NCI-H2171 (cell line): Measurements from ENCODE around the gene IGF2BP3.
"Not testable (repeated sequence)": the region's sequence is repeated elsewhere in the genome, so short reads cannot be mapped to it uniquely, and the experiment has no call there.

Experiments used
- DNase-seq: peaks from one replicate; lab custom pipeline; 2025; lab: John Stamatoyannopoulos, UW

The IGF2BP3 gene

DNA sequence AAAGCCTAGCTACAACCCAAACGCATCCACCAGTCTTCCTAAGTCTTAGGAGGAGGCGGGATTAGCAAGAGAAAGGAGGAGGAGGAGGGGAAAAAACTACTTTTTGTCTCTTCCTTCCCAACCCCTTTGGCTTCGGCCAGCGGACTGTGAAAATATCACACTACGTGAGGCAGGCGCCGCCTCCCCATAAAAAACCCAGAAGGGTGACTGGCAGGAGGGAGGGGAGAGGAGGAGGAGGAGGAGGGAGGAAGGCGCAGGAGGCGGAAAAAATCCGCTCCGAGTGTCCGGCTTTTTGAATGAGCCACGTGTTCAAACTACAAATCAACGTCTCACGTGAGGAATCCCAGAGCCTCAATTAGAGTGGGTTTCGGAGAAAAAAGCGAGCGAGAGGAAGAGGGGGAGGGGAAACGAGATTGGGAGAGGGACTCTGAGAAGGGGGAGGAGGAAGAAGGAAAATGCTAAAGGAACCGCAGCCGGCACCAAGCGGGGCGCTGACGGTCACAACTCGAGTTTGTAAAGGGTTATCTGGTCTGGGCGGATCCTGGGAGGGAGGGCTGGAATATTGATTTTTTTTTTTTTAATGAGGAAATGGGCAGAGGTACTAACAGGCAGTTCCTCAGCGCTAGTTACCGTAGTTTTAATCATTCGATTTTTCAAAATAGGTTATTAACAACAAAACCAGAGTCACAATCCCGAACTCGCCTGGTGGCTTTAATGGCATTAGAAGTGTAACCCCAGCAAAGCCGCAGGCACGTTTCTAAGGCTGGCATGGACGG is at the start of gene IGF2BP3:
IGF2BP3 (minus strand) TSS at position 162 of the 776 bp plus-strand sequence. CDS start 381 bp downstream, outside the sequence.
- peak; percentile 71 for DNase-seq

DNA sequence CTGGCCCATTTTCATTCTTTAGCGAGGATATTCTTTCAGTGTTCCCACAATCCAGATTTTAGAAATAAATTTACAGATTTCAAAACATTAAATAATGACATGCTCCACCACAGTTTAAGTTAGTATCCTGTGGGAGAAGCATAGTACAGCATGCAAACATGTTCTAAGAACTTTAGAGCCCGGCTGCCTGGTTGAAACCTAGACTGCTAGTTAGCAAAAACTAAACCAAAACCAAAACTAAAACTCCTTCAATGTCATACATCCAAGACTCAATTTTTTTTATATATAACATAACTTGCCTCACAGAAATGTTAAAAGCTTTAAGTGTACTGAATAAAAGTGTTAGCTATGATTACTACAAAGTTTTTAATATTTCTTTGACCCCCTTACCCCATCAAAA is 44.5 kb upstream of the IGF2BP3 start:
- DNase-seq: no peak

DNA sequence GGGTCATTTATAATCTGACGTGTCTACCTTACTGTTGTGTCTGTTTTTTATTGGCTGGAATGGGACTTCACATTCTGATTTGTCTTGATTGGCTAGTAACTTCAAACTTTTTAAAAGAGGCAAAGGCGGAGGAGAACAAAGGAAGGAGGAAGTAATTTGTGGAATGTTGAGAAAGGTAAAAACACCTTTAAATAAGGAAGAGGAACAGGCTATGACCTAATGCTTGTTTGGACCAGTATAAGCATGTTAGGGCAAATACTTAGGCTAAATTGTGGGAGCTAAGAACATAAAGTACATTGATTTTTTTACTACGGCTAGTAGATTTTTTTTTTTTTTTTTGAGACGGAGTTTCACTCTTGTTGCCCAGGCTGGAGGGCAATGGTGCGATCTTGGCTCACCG is 43.5 kb upstream of the IGF2BP3 start:
- DNase-seq: not testable (repeated sequence)

DNA sequence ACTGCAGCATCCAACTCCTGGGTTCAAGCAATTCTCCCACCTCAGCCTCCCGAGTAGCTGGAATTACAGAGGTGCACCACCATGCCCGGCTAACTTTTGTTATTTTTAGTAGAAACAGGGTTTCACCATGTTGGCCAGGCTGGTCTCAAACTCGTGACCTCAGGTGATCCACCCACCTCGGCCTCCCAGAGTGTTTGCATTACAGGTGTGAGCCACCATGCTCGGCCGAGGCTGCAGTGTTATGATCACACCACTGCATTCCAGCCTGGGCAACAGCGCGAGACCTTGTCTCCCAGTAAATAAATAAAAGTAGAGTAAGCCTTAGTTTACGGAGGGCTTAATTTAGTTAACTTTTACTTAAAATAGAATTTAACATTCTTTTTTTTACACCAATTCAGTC is 23.7 kb upstream of the IGF2BP3 start:
- DNase-seq: no peak

DNA sequence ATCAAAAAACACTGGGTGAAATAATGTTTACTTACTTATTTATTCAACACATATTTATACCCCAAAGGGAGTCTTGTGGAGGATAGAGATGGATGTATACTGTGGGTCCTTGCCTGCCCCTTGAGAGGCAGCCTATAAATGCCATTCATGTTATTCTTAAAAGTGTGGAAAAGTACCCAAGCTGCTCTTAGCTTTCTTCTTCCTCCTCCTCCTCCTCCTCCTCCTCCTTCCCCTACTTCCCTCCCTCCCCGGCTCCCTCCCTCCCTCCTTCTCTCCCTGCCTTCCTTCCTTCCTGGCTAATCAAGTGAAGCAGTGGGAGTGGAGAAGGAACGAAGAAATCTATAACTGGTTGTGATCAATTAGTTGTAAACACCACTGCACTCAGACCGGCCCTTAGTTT is 21.2 kb upstream of the IGF2BP3 start:
- DNase-seq: no peak

DNA sequence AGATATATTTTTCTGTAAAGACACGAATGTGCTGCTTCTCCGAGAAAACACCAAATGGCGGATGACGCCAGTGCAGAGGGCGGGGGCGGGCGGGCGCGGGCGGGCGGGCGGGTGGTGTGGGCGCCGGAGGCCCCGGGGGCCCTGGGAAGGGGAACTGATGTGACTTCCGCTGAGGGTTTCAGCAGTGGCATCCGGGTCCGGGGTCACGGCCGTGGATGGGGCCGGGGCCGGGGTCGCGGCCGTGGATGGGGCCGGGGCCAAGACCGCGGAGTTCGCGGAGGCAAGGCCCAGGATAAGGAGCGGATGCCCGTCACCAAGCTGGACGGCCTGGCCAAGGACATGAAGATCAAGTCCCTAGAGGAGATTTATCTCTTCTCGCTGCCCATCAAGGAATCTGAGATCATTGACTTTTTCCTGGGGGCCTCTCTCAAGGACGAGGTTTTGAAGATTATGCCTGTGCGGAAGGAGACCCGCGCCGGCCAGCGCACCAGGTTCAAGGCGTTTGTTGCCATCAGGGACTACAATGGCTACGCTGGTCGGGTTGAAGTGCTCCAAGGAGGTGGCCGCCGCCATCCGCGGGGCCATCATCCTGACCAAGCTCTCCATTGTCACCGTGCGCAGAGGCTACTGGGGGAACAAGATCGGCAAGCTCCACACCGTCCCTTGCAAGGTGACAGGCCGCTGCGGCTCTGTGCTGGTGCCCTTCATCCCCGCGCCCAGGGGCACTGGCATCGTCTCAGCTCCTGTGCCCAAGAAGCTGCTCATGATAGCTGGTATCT is 20.3 kb upstream of the IGF2BP3 start:
- DNase-seq: peak; percentile 23

DNA sequence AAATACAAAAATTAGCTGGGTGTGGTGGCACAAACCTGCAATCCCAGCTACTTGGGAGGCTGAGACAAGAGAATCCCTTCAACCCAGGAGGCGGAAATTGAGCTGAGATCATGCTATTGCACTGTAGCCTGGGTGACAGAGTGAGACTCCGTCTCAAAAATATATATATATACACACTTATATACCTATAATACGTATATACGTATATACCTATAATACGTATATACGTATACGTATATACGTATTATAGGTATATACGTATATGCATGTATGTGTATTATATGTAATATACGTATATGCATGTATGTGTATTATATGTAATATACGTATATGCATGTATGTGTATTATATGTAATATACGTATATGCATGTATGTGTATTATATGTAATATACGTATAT is 18.4 kb upstream of the IGF2BP3 start:
- not testable (repeated sequence) for DNase-seq

DNA sequence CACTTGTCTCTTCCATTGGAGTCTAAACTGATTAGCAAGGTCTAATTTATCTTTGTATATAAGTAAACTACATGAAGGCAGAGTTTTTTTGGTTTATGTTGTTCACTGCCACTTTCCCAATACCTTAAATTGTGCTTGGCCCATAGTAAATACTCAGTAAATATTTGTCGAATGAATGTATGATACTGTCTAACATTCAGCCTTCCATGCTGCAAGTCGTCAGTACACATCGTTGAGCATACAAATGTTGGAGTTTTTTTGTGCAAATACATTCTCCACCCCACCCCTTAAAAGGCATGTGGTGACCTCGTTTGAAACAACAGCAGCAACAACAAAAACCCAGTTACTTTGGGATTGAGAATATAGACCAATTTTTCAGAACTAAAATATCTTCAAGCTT is 17.4 kb upstream of the IGF2BP3 start:
- no peak for DNase-seq

DNA sequence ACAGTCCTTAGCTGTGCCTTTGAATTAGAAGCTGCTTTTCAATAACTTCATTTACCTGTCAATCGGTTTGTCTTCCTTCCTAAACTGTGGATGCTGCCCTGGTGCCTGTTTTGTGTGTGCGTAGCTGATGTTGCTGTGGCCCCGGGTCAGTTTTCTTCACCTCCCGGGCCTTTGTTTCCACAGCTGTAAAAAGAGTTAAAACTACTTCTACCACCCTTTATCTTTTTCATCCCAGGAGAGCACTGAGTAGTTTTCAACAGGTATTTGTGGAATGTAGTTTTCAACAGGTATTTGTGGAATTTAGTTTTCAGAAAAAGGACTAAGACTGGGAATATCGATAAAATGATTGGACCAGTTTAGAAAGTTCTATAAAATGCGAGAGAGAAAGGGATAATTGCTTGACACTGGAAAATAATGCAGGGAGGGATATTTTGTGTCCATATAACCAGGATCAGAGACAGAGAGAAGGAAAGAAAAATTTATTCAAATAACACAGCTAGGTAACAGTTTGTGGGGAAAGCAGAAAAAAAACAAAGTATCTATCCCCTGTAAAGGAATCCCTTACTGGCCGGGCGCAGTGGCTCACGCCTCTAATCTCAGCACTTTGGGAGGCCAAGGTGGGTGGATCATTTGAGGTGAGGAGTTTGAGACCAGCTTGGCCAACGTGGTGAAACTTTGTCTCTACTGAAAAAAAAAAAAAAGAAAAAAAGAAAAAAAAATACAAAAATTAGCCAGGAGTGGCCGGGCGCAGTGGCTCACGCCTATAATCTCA is 15.9 kb upstream of the IGF2BP3 start:
- no peak for DNase-seq

DNA sequence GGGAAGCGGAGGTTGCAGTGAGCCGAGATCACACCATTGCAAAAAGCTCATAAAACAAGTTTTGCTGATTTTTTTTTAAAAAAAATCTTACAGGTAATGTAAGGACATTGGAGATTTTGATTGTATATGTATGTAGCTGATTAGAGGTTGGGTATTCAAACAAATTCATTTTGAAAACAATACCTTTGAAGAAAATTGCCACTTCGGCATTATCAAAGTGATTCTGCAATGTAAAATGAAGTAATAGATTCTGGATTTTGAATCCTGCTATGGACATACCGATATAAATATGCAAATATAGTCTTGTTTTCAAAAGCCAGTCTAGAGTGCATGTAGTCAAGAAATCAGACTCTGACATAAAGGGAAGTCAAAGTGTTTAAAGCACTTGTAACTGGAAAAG is 12.4 kb upstream of the IGF2BP3 start:
- no peak for DNase-seq

DNA sequence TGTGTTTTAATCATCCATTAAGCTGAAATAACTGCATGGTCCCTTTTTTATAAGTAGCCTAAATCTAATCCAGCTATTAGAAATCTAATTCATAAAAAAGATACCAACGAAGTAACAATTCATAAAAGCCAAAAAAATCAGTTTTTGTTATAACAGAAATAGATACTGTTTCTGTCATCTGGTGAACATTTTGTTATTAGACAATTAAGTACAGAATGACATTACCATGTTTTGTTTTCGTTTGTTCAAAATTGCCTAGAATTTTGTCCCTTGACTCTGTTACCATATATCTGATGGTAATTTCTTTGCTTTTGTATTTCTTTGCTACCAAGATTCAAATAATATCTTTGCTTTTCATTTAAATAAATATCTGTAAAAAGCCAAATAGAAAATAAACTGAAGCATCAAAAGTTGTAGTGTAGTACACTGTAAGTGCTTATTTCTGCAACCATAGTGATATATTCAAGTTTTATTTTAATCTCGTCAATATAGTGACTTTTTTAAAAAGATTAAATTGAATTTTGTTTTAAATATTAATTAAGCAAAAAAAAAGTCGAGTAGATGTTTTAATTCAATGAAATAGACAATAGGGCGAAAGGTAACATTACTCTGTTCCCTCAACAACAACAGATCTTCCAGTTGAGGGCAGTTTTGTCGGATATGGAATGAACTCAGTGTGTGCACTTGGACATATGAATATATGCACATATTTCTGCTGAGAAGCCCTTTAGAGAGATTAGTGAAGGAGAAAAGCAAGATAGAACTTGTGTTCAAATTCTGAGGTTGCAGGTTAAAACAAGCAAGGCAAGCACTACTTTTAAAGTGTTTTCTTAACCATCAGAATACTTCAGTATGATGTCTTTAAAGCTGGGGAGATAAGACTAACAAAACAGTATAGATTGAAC is 7.9 kb upstream of the IGF2BP3 start:
- no peak for DNase-seq

DNA sequence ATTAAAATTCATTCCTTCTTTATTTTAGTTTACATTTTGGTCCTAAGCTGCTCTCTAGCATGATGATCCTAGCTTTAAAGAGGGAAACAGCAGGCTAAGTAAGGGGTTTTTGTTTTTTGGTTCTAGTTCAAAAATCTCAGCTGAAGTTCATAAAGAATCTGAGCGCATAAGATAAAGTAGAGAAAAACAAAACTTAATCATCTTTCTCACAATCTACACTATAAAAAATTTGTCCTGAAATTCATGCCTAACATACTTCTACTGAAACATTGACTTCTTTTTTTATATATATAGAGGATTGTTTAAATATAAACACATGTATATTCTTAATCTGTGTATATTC is 6.8 kb upstream of the IGF2BP3 start:
- DNase-seq: no peak

DNA sequence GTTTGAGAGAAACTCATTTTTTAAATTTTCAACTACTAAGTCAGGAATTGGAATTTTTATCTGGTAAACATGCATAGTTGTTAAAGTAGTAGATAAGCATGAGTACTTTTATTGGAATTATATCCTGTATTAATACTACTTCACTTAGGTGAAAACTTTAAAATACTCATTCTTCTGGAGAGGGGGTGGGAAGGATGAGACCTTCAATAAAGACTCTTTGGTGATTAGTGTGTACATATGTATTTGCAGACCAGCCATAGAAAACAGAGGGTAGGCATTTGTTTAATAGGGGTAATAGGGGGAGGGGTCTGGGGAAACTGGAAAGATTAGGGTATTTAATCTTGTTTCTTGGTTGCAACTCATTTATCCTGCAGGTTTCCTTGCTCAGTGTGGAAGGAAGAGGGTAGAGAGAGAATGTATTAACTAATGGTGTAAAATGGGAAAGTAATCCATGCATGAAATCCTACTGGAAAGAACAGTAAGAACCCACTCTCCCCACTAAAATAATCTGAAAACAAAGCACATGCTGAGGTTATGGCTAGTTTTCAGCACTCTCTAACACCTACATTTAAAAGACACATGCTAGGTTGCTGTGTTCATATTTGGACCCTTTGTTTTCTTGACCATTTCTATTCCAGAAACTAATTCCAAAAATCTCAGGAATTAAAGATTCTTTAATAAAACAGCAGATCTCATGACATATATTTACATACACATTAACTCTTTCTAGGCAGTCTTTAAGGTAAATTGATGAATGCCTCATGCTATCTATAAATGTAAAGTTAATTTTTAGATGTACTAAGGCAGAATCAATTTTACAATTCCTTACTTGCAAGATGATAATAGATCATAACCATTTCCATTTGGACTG is 6.2 kb upstream of the IGF2BP3 start:
- no peak for DNase-seq

DNA sequence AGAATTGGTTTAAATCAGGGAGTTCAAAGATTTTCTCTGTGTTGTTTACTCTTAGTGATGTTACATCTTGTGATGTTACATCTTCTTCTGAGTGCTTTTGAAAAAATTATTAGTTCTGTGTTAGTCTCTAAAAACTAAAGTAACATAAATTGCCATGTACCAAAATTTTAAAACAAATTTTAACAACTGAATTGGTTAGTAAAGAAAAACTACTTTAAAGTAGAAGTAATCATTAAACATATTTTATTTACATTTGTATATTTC is 5.2 kb upstream of the IGF2BP3 start:
- no peak for DNase-seq

DNA sequence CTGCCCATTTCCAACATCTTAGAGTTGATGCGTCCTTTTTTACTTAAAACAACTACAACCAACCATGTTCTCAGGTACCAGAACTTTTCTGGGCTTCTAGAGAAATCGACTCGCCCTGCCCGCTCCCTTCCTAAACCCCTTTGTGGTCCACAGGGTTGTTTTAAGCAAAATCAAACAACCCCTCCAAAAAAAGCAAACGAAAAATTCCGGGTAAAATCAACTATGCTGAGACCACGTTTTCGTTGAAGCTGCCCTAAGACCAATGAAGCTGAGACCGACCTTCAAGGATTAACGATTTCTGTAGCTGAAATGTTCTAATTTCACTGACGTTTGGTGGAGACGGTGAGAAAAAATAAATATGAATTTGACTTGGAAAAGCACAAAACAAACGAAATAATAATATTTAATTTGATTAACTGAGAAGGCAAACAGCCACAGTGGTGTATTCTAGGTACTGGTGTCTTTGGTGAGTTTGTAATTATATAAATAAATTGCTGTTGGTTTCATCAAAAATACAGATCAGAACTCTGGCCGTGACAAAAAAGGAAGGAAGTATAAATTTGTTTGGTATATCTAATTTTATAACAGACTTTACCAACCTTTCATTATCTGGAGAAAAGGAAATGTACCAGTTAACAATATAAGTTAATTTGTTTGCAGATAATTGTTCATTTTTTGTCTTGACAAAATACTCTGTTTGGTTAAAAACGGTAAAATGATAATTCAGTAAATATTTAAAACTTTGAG is 4.7 kb upstream of the IGF2BP3 start:
- no peak for DNase-seq

DNA sequence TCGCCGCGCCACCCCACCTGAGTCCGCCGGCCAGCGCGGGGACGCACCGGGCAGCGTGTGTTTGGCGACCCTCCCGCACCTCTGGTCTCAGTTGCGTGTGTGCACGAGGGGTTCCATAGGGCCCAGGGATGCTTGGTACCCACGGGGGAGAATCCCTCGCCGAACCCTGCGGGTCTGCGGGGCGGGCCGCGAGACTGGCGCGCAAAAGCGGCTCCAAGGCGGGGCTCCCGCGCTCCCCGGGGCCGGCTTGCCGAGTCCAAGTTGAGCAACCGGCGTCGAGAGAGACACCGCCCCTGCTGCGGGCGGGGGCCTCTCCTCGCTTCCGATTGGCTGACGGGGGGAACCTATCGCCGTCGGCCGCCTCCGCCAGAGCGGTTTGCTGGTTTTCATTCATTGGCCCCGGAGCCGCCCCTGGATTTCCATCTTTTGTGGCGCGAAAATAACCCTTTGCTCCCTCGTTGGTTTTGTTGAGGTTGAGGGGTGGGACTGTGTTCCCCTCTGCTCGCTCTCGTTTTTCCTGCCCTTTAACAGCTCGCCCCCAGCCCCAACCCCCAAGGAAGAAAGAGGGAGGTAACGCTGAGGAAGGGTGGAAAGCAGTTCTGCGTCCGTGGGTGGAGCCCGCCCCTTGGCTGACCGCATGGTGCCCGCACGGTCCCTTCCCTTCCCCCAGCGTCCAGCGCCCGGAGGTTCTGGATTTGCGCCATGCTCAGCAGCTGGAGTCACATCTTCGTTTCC is 4.0 kb upstream of the IGF2BP3 start:
- peak; percentile 79 for DNase-seq

DNA sequence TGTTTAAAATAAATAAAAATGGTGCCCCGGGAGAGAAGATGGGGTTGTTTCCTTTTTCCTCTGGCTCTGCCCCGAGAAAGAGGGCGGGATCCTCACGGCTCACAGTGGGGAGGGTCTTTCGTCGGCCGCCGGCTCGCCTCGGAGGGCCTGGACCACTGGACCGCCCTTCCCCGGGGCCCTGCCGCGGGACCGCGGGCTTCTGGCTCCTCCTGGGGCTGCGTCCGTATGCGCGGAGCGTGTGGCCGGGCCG is 3.5 kb upstream of the IGF2BP3 start:
- no peak for DNase-seq

DNA sequence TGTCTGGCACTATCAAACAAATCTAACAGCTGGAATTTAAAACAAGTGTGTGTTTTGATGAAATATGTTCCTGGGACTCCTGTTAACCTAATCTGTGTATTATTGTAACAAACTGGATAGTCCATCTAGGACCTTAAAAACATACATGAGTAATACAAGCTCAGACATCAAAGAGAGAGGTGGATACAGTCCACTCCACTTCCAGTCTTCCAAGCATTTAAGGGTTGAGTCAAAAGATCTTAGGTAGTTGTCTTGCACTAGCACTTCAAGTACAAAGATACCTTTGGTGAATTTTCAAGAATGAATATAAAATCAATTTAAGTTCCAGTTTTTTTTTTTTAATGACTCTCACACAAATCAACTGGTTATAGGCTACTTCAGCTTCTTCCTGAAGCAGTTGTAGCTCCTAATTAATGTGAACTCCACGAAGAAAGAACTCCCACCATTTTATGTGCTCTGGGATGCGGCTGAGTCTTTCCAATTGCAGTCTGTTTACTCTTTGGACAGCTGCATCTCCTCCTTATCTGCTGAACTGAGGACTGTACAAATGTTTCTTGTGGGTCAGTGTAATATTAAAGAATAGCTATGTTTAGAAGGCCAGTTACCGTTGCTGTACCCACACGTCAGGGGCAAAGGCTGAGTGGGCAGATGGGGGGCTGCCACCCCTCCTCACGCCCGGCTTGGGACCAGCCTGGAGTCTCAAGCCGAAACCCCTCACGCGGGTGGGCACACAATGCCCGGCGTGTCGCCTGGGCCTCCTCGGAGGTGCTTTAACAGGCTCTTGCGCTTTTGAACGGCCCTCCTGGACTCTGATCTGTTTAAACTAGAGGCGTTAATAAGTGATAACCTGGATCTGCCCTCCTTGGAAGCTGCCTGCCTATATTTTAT is 2.9 kb upstream of the IGF2BP3 start:
- DNase-seq: no peak

DNA sequence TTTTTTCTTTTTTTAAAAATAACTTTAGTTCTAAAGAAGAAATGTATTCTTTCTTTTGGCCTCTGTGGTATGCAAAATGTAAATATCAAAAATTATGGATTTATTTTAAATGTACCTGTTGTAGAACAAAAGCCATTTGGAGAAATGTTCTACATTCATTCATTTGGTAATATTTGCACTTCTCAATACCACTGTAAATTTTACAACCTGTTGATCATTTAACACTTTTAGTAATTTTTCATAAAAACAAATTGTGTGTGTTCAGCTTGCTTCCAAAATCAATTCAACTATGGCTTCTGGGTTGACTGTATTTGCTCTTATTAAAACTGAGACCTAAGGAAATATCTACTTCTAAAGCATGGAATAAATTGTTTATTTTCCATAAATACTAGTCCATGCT is 2.3 kb upstream of the IGF2BP3 start:
- DNase-seq: no peak
